Measurements from ENCODE around the gene ZBTB16.

DNA sequence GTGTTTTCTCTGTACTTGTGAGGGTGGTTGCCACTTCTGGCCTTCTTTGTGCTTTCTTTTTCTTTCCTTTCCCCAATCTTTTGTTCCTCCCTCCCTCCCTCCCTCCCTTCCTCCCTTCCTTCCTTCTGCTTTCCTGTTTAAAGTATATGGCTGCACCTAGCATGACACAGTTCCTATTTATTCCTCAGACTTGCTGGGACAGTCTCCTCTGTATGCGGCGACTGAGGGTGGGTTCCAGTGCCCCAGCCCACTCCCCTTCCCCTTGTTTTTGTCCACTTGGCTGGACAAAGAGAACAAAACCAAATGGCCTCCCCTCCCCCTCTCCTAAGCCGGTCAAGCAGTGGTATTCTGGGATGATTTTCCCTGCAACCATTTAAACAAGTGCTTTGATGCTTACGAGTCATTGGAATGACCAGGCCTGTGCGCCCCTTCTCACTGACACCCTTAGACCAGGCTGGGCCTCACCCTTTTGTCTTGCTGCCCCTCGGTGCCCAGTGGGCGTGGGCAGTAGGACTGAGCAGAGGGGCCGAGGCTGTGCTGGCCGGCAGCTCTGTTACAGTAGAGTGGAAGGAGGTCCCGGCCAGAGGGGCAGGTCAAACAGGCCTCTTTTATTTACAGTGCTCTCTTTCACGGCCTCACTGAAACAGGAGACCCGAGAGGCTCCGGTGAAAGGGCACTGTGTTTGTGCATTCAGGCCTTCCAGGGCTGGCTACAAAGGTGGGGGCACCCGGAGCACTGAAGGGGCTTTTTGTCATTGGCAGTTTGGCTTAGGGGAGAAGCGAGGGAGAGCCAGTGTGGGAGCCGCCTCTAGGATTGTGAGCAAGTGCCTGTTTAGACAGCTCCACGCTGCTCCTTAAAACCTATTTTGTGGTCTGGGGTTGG lies 32.2 kb downstream of the ZBTB16 start:
- TF ChIP-seq, protein P1, sequence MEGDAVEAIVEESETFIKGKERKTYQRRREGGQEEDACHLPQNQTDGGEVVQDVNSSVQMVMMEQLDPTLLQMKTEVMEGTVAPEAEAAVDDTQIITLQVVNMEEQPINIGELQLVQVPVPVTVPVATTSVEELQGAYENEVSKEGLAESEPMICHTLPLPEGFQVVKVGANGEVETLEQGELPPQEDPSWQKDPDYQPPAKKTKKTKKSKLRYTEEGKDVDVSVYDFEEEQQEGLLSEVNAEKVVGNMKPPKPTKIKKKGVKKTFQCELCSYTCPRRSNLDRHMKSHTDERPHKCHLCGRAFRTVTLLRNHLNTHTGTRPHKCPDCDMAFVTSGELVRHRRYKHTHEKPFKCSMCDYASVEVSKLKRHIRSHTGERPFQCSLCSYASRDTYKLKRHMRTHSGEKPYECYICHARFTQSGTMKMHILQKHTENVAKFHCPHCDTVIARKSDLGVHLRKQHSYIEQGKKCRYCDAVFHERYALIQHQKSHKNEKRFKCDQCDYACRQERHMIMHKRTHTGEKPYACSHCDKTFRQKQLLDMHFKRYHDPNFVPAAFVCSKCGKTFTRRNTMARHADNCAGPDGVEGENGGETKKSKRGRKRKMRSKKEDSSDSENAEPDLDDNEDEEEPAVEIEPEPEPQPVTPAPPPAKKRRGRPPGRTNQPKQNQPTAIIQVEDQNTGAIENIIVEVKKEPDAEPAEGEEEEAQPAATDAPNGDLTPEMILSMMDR (IDR thresholded peaks at IDR 0.05; ENCODE audit: borderline replicate concordance, extremely low read depth, low read length, poor library complexity, severe bottlenecking) = no peak
- no peak for TF ChIP-seq EZH2 (IDR thresholded peaks at IDR 0.05; ENCODE audit: borderline replicate concordance, low read depth, low read length, severe bottlenecking)

Data from DND-41 (cell line).